Epidermal melanocyte (primary cell): Measurements from ENCODE around the gene ACACA.
A peak's percentile ranks its signal among the peaks of the same experiment; 100 is the strongest.
"Not testable (repeated sequence)": the region's sequence is repeated elsewhere in the genome, so short reads cannot be mapped to it uniquely, and the experiment has no call there.

Experiments used
- DNase-seq: peaks from one replicate; pipeline ENCODE4 v3.0.0; 2011; ENCODE audit warnings: low spot score; ENCODE audit not compliant: insufficient read length

Gene ACACA

GRCh38 chr17:37406635-37407461, at the start of gene ACACA, which contains the start of gene TADA2A:
ACACA (minus strand) TSS chr17:37406836; CDS start chr17:37406299, 537 bp downstream.
TADA2A (plus strand) TSS chr17:37406886; CDS start chr17:37411366, 4,480 bp downstream.
- peak; percentile 53 for DNase-seq

- DNase-seq = no peak
Measured at GRCh38 chr17:37450112-37450511, 43.5 kb upstream of the ACACA start.

DNA sequence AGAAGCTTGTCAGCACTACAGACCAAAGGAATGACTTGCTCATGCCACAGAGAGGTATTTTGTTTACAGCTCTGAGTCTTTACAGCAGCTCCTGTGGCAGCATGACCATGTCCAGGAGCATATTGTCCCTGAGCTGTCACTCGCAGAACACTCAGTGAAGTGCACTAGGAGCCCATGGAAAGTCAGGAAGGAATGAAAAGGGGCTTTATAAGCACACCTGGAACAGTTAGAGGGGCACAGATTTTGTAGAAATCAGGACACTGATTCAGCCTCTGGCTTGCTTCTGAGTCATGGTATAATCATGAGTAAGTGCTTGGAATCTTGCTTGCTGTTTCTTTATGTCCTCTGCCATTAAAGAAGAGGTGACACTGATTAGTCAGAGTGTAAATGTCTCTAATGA, 41.0 kb upstream of the ACACA start:
- DNase-seq = no peak

DNA sequence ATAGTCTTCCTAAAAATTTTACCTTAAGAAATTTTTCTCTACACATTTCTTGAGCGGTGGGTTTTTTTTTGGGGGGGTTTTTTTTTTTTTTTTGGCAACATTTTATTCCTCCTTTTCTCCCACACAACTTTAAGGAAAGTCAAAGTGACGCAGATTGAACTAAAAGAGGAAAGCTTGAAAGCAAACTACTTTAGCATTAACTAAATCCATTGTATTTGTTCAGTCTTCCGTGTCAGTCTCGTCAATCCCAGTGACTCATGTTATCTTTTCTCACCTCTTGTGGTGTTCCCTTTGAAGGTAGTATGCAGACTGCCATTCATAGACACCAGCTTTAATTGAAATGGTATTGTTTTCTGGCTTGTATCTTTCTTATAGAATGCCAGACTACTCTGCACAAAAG, 39.4 kb upstream of the ACACA start:
- no peak for DNase-seq

DNA sequence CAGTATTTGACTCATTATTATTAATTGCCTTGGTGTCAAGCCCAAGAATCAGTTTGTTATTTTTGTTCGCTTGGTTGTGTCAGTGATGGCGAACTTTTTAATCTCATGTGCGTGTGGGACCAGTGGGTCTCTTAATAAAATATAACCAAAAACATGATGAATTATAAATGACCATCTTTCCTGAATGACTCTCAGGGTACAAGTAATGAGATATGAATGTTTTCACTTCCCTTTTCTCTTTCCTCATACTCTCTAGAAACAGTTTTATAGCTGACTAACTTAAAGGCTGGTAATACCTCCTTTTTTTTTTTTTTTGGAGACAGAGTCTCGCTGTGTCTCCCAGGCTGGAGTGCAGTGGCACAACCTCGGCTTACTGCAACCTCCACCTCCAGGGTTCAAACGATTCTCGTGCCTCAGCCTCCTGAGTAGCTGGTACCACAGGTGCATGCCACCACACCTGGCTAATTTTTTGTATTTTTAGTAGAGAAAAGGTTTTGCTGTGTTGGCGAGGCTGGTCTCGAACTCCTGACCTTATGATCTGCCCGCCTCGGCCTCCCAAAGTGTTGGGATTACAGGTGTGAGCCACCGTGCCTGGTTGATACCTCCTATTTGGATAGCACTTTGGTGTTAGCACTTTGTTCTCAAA, 34.9 kb upstream of the ACACA start:
- not testable (repeated sequence) for DNase-seq

GRCh38 chr17:37440424-37440823, 33.8 kb upstream of the ACACA start:
- no peak for DNase-seq

DNA sequence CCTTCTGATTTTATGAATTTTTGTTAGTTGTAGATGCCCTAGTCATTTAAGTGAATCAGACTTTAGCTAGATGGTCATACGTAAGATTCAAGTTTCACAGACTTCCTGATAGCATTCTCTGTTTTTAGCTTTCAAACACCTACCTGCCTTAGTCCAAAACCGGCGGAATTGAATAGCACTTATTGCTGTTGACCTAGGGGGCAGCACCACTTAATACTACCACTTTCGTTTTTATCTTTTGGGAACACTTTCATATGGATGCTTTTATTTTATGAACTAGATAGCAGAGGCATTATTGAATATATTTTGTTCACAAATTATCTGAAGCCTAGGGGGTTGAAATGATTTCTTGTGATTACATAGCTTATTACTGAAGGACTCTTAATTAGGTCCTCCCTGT, 31.5 kb upstream of the ACACA start:
- no peak for DNase-seq

- no peak for DNase-seq
Measured at GRCh38 chr17:37432671-37433070, 26.0 kb upstream of the ACACA start.

- no peak for DNase-seq
Measured at GRCh38 chr17:37430051-37430627, 23.5 kb upstream of the ACACA start.

- no peak for DNase-seq
Measured at GRCh38 chr17:37429453-37429852, 22.8 kb upstream of the ACACA start.

DNA sequence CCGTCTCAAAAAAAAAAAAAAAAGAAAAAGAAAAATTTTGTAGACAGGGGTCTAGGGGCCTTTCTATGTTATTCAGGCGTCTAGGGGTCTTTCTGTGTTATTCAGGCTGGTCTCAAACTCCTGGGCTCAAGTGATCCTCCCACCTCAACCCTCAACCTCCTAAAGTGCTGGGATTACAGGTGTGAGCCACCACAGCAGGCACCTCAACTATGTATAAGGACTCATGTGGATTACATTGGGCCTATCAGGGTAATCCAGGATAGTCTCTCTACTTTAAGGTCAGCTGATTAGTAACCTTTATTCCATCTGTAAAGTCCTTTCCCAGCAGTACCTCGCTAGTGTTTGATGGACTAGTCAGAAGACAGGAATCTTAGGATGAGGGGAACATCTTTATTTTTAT, 22.4 kb upstream of the ACACA start:
- DNase-seq = no peak

DNA sequence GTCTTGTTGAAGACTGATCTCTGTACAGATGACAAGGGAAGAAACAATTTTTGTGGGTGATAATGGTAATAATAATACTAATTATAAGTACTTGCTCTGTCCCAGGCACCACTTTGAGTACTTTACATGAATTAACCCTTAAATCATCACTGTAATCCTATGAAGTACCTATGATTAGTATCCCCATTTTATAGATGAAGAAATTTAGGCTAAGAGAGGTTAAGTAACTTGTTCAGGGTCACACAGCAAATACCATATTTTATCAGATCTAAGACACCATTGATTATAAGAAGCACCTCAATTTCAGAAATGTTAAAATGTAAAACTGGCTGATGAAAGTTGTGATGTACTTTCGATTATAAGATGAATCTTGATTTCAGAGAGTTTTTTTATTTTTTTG, 18.6 kb upstream of the ACACA start:
- no peak for DNase-seq

GRCh38 chr17:37422971-37423625, 16.5 kb upstream of the ACACA start:
- DNase-seq = no peak

DNA sequence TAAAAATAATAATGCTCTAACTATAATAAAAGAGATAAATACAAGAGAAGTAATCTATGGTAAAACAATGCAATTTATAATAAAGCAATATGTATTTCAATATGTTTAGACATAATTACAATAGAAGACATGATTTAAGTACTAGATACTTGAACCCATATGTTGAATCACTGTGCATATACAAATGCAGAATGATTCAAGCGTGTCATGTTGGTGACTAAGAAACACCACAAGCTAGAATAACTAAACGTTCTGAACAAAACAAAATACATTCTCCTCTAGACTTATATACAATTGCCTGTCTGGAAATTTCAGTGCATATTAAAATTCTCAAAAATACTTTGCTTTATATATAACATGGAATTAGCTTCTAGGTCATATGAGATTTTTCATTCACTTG, 11.2 kb upstream of the ACACA start:
- DNase-seq = no peak

- DNase-seq = no peak
Measured at GRCh38 chr17:37413875-37414519, 7.4 kb upstream of the ACACA start.

DNA sequence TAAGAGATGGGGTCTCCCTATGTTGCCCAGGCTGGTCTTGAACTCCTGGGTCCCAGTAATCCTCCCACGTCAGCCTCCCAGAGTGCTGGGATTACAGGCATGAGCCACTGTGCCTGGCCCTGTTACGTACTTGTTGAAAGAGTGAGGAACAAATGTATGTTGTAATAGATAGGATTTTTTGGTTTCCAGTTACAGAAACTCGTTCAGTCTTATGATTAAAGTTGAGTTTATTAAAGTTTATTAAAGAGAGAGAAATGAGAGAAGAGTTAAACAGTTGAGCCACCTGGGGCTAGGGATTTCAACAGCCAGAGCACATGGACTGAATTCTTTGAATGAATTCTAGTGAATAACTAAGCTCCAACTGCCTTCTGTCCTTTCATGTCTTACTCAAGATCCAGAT, 3.7 kb upstream of the ACACA start:
- no peak for DNase-seq

DNA sequence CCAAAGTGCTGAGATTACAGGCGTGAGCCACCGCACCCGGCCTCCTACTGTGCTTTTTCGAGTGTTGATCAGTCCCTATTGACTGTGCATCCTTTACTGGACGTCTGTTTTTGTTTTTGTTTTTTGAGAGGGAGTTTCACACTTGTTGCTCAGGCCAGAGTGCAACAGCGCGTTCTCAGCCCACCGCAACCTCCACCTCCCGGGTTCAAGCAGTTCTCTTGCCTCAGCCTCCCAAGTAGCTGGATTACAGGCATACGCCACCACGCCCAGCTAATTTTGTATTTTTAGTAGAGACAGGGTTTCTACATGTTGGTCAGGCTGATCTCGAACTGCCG, 1.5 kb upstream of the ACACA start:
- DNase-seq = not testable (repeated sequence)

GRCh38 chr17:37405955-37406634, 541 bp downstream of the ACACA start:
- no peak for DNase-seq

DNA sequence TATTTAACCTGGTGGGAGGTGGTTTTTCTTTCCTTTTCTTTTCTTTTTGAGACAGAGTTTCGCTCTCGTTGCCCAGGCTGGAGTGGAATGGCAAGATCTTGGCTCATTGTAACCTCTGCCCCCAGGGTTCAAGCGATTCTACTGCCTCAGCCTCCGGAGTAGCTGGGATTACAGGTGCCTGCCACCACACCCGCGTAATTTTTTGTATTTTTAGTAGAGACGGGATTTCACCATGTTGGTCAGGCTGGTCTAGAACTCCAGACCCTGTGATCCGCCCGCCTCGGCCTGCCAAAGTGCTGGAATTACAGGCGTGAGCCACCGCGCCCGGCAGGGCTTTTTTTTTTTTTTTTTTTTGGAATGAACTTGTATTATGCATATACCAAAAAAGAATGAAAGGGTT, 1.1 kb downstream of the ACACA start:
- not testable (repeated sequence) for DNase-seq

- DNase-seq = no peak
Measured at GRCh38 chr17:37400505-37400904, 6.1 kb downstream of the ACACA start.

DNA sequence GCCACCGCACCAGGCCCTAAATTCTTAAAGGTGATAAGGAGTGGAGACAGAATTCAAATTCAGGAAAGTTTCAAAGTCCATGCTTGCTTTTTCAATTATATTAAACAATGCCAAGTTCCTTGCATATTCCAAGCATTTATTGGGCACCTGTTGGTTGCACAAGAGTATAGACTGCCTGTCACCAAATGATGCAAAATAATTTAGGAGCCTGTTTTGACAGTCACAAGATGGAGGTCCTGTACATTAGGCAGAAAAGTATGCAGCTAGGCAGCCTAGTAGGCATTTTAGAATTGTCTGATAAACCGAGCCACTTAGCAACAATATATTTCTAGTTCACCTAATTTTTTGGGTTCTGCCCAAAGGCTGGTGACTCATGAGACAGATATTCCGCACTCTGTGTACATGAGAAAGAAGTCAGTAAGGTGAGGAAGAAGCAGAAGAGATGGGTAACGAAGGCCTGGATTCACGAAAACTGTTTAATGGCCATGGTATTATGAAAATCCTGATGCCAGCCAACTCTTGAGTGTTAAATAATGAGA, 7.3 kb downstream of the ACACA start:
- DNase-seq = no peak
